Astrocyte (in vitro differentiated cells and primary cell): ENCODE data around the gene ASGR1. TPM values are rescaled to one million over a fixed set of nuclear protein-coding genes. Genes with fewer than 3 reads are reported as not detected.

Experiments used
- DNase-seq: peaks from one replicate; pipeline ENCODE4 v3.0.0-alpha.2; 2010; ENCODE audit warnings: low read depth
- FAIRE-seq: peaks from 2 replicates; lab custom pipeline; 2011; peaks lifted over from hg19 to GRCh38; lab: Jason Lieb, UNC
- H2AFZ ChIP-seq: 2 replicates; pipeline ENCODE4 v1.6.0; 2012; ENCODE audit warnings: low read depth, low read length, inconsistent platforms
- H3K27ac ChIP-seq: 2 replicates; pipeline ENCODE4 v1.5.1; 2011; ENCODE audit warnings: low read depth, low read length, inconsistent platforms
- H3K27me3 ChIP-seq: 2 replicates; pipeline ENCODE4 v1.6.0; 2011; ENCODE audit warnings: low read length, inconsistent platforms; ENCODE audit not compliant: insufficient read depth
- H3K36me3 ChIP-seq: 2 replicates; pipeline ENCODE4 v1.5.1; 2011; ENCODE audit warnings: low read length, inconsistent platforms; ENCODE audit not compliant: insufficient read depth
- H3K4me1 ChIP-seq: 2 replicates; pipeline ENCODE4 v1.5.1; 2011; ENCODE audit warnings: low read length, inconsistent platforms; ENCODE audit not compliant: insufficient read depth
- H3K4me2 ChIP-seq: 2 replicates; pipeline ENCODE4 v1.6.0; 2012; ENCODE audit warnings: low read length, inconsistent platforms
- H3K4me3 ChIP-seq: 2 replicates; pipeline ENCODE4 v1.5.1; 2011; ENCODE audit warnings: low read depth, mild to moderate bottlenecking, low read length, inconsistent platforms; ENCODE audit not compliant: insufficient read depth
- H3K79me2 ChIP-seq: 2 replicates; pipeline ENCODE4 v1.6.0; 2012; ENCODE audit warnings: mild to moderate bottlenecking, low read length, inconsistent platforms; ENCODE audit not compliant: insufficient read depth
- H3K9ac ChIP-seq: 2 replicates; pipeline ENCODE4 v1.6.0; 2012; ENCODE audit warnings: mild to moderate bottlenecking, low read length, inconsistent platforms
- H3K9me3 ChIP-seq: 2 replicates; pipeline ENCODE4 v1.5.1; 2012; ENCODE audit warnings: low read depth, mild to moderate bottlenecking, low read length, inconsistent platforms; ENCODE audit not compliant: insufficient read depth
- H4K20me1 ChIP-seq: 2 replicates; pipeline ENCODE4 v1.6.0; 2012; ENCODE audit warnings: low read length, inconsistent platforms; ENCODE audit not compliant: insufficient read depth
- H3K27ac Mint-ChIP-seq: one replicate; pipeline ENCODE4 v1.8.0; 2021; ENCODE audit warnings: mild to moderate bottlenecking, mixed read lengths; ENCODE audit not compliant: unreplicated experiment
- H3K27me3 Mint-ChIP-seq: one replicate; pipeline ENCODE4 v1.8.0; 2021; ENCODE audit warnings: low read depth, mixed read lengths; ENCODE audit not compliant: unreplicated experiment
- H3K36me3 Mint-ChIP-seq: one replicate; pipeline ENCODE4 v1.8.0; 2021; ENCODE audit warnings: low read depth, mixed read lengths; ENCODE audit not compliant: unreplicated experiment
- H3K4me1 Mint-ChIP-seq: one replicate; pipeline ENCODE4 v1.8.0; 2021; ENCODE audit warnings: low read depth, mixed read lengths; ENCODE audit not compliant: unreplicated experiment
- H3K4me3 Mint-ChIP-seq: one replicate; pipeline ENCODE4 v1.8.0; 2021; ENCODE audit warnings: mild to moderate bottlenecking, moderate library complexity, mixed read lengths; ENCODE audit not compliant: unreplicated experiment
- H3K9me3 Mint-ChIP-seq: one replicate; pipeline ENCODE4 v1.8.0; 2021; ENCODE audit warnings: mild to moderate bottlenecking, mixed read lengths; ENCODE audit not compliant: unreplicated experiment
- CTCF ChIP-seq: IDR thresholded peaks from 2 replicates; pipeline ENCODE4 v1.5.1; 2011; ENCODE audit warnings: low read depth, mild to moderate bottlenecking, inconsistent platforms, low read length, moderate library complexity; ENCODE audit not compliant: insufficient read depth
- EZH2 ChIP-seq: IDR thresholded peaks from 2 replicates; pipeline ENCODE4 v1.6.1; 2012; ENCODE audit warnings: mild to moderate bottlenecking, low read length, inconsistent platforms; ENCODE audit not compliant: insufficient read depth
- total RNA-seq: library from RNA; stranded (reverse); gene quantifications from 2 replicates; pipeline ENCODE4 v1.2.1, GENCODE V29; 2021

ASGR1 gene
- total RNA-seq, 1 donor from 2014 or later, result 5.0 TPM

- Histone ChIP-seq H2AFZ (no peak overlapping the region), H3K4me2 (no peak overlapping the region), H3K9ac (no peak overlapping the region), H3K79me2 (no peaks in the 10 kb centered on the region), H3K36me3 (no peaks in the 10 kb centered on the region), H3K4me3 (no peak overlapping the region), H3K9me3 (no peaks in the 10 kb centered on the region), H3K27me3 (peaks cover 24% of the 10 kb centered on the region), H3K27ac (no peak overlapping the region), H3K4me1 (no peaks in the 10 kb centered on the region), H4K20me1 (no peaks in the 10 kb centered on the region)
- Mint-ChIP-seq H3K9me3 (peaks cover 2% of the 10 kb centered on the region), H3K4me1 (no peaks in the 10 kb centered on the region), H3K27ac (no peak overlapping the region), H3K36me3 (no peaks in the 10 kb centered on the region), H3K4me3 (no peak overlapping the region), H3K27me3 (peaks cover 25% of the 10 kb centered on the region)
- FAIRE-seq (no peak), DNase-seq (no peak)
- TF ChIP-seq EZH2 (no peak), CTCF (no peak)
Measured at GRCh38 chr17:7138800-7139381, 40.3 kb downstream of the ASGR1 start.

- no peaks in the 10 kb centered on the region for H3K4me1 ChIP-seq
- H3K4me3 ChIP-seq, result no peak overlapping the region
- Mint-ChIP-seq H3K27ac (no peak overlapping the region), H3K4me1 (peaks cover 4% of the 10 kb centered on the region), H3K4me3 (no peak overlapping the region), H3K36me3 (no peaks in the 10 kb centered on the region), H3K9me3 (peaks cover 2% of the 10 kb centered on the region), H3K27me3 (peaks cover 36% of the 10 kb centered on the region)
- H3K79me2 ChIP-seq, result no peaks in the 10 kb centered on the region
- TF ChIP-seq EZH2, result no peak
- TF ChIP-seq CTCF, result no peak
- H3K27me3 ChIP-seq, result peaks cover 21% of the 10 kb centered on the region
- no peak for FAIRE-seq
- no peak for DNase-seq
- no peak overlapping the region for H3K9ac ChIP-seq
- no peaks in the 10 kb centered on the region for H3K9me3 ChIP-seq
- no peak overlapping the region for H3K4me2 ChIP-seq
- no peaks in the 10 kb centered on the region for H4K20me1 ChIP-seq
- no peak overlapping the region for H3K27ac ChIP-seq
- H3K36me3 ChIP-seq, result no peaks in the 10 kb centered on the region
- no peak overlapping the region for H2AFZ ChIP-seq
Measured at GRCh38 chr17:7137171-7137943, 41.8 kb downstream of the ASGR1 start.
